ENCODE measurements around the gene UBE2K.
"Not testable (repeated sequence)": the region's sequence is repeated elsewhere in the genome, so short reads cannot be mapped to it uniquely, and the experiment has no call there.

Gene UBE2K

GRCh38 chr4:39714166-39714565 is 16.2 kb downstream of the UBE2K start:
- ChIA-PET POLR2A (interaction anchor here (0.8 kb wide), 1 partner anchor 12 kb away, joined by 4 read pairs; no protein-coding TSS in a partner anchor), CTCF (interaction anchor here (1.0 to 1.3 kb wide), 3 partner anchors 11 to 232 kb away, joined by 3 to 4 read pairs (median 3); no protein-coding TSS in a partner anchor)
- no peak for DNase-seq (ENCODE audit: extremely low spot score)
- TF ChIP-seq, protein P1, sequence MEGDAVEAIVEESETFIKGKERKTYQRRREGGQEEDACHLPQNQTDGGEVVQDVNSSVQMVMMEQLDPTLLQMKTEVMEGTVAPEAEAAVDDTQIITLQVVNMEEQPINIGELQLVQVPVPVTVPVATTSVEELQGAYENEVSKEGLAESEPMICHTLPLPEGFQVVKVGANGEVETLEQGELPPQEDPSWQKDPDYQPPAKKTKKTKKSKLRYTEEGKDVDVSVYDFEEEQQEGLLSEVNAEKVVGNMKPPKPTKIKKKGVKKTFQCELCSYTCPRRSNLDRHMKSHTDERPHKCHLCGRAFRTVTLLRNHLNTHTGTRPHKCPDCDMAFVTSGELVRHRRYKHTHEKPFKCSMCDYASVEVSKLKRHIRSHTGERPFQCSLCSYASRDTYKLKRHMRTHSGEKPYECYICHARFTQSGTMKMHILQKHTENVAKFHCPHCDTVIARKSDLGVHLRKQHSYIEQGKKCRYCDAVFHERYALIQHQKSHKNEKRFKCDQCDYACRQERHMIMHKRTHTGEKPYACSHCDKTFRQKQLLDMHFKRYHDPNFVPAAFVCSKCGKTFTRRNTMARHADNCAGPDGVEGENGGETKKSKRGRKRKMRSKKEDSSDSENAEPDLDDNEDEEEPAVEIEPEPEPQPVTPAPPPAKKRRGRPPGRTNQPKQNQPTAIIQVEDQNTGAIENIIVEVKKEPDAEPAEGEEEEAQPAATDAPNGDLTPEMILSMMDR (IDR thresholded peaks at IDR 0.05; ENCODE audit: control extremely low read depth, extremely low read depth, low read depth, missing control alignments): no peak

GRCh38 chr4:39715788-39716187 is 17.9 kb downstream of the UBE2K start:
- TF ChIP-seq, protein P1 (IDR thresholded peaks at IDR 0.05; ENCODE audit: control extremely low read depth, extremely low read depth, low read depth, missing control alignments): no peak
- DNase-seq (ENCODE audit: extremely low spot score): peak; percentile 55
- ChIA-PET CTCF (no interaction called here), POLR2A (no interaction called here)

- ChIA-PET POLR2A (no interaction called here), CTCF (interaction anchor here (1.1 to 1.8 kb wide), 3 partner anchors 8 to 18 kb away, joined by 3 to 6 read pairs (median 4); no protein-coding TSS in a partner anchor)
- DNase-seq (ENCODE audit: extremely low spot score): no peak
- TF ChIP-seq, protein P1 (IDR thresholded peaks at IDR 0.05; ENCODE audit: control extremely low read depth, extremely low read depth, low read depth, missing control alignments): no peak
Observed at GRCh38 chr4:39716356-39716755, 18.4 kb downstream of the UBE2K start.

- POLR2A ChIA-PET; DNase-seq (ENCODE audit: extremely low spot score): not testable (repeated sequence)
- CTCF ChIA-PET: interaction anchor here (1.8 kb wide), 1 partner anchor 9 kb away, joined by 6 read pairs; no protein-coding TSS in a partner anchor
Observed at GRCh38 chr4:39717743-39718142, 19.8 kb downstream of the UBE2K start.

DNA sequence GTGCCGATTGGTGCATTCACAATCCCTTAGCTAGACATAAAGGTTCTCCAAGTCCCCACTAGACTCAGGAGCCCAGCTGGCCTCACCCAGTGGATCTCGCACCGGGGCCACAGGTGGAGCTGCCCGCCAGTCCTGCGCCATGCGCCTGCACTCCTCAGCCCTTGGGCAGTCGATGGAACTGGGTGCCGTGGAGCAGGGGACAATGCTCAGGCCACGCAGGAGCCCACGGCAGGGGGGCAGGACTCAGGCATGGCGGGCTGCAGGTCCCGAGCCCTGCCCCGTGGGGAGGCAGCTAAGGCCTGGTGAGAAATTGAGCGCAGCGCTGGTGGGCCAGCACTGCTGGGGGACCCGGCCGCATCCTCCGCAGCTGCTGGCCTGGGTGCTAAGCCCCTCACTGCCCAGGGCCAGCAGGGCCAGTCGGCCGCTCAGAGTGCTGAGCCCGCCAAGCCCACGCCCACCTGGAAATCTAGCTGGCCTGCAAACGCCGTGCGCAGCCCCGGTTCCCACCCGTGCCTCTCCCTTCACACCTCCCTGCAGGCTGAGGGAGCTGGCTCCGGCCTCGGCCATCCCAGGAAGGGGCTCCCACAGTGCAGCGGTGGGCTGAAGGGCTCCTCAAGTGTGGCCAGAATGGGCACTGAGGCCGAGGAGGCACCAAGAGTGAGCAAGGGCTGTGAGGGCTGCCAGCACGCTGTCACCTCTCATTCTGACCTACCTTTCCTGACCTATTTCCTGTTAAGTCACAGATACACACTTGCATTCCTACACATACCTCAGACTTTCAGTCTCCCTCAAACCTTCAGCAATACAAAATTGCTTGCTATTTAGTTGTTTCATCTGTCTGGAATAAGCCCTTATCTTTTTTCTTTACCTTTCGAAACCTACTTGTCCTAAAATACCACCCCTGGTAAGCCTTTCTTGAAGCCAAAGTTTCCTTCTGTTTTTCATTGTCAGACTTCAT is 20.7 kb downstream of the UBE2K start:
- no peak for DNase-seq (ENCODE audit: extremely low spot score)
- CTCF ChIA-PET: interaction anchor here (1.0 to 1.8 kb wide), 2 partner anchors 10 to 20 kb away, joined by 4 to 6 read pairs; no protein-coding TSS in a partner anchor
- TF ChIP-seq, protein P1 (IDR thresholded peaks at IDR 0.05; ENCODE audit: control extremely low read depth, extremely low read depth, low read depth, missing control alignments): no peak
- POLR2A ChIA-PET: no interaction called here

GRCh38 chr4:39719804-39720580 is 22.1 kb downstream of the UBE2K start:
- ChIA-PET CTCF (interaction anchor here (1.6 kb wide), 1 partner anchor 11 kb away, joined by 6 read pairs; no protein-coding TSS in a partner anchor), POLR2A (interaction anchor here (0.7 to 1.4 kb wide), 2 partner anchors 11 to 17 kb away, joined by 3 read pairs; no protein-coding TSS in a partner anchor)
- TF ChIP-seq, protein P1 (IDR thresholded peaks at IDR 0.05; ENCODE audit: control extremely low read depth, extremely low read depth, low read depth, missing control alignments): no peak
- DNase-seq (ENCODE audit: extremely low spot score): no peak

- POLR2A ChIA-PET; DNase-seq (ENCODE audit: extremely low spot score): not testable (repeated sequence)
- CTCF ChIA-PET: interaction anchor here (1.6 kb wide), 1 partner anchor 22 kb away, joined by 3 read pairs; no protein-coding TSS in a partner anchor
Observed at GRCh38 chr4:39721273-39721672, 23.3 kb downstream of the UBE2K start.

Data from GM10248 (cell line).